SK-N-SH (cell line): ENCODE measurements around the gene ESPL1.

ENCODE experiments used
- CHD2 ChIP-seq: fragments of 150-350 bp; IDR thresholded peaks from 2 replicates; pipeline ENCODE4 v1.6.1; 2018; ENCODE audit warnings: low read length; ENCODE audit not compliant: partially characterized antibody
- FOXJ3 ChIP-seq: sonication (generic); formaldehyde crosslinking; IDR thresholded peaks from 2 replicates; pipeline ENCODE4 v1.5.1; 2020; ENCODE audit warnings: mild to moderate bottlenecking, missing genetic modification reagents
- FOXM1 ChIP-seq: IDR thresholded peaks from 2 replicates; pipeline ENCODE4 v1.4.0; 2012; ENCODE audit warnings: low read depth, mild to moderate bottlenecking
- POLR2AphosphoS5 ChIP-seq: IDR thresholded peaks from 2 replicates; pipeline ENCODE4 v1.6.1; 2012; ENCODE audit warnings: low read depth, low read length
- RFX5 ChIP-seq: IDR thresholded peaks from 2 replicates; pipeline ENCODE4 v1.6.1; 2012; ENCODE audit warnings: mild to moderate bottlenecking, improper control_type of control experiment, low read length
- RXRA ChIP-seq: IDR thresholded peaks from 2 replicates; pipeline ENCODE4 v1.4.0; 2012; ENCODE audit warnings: low read depth, mild to moderate bottlenecking, borderline replicate concordance
- SIN3A ChIP-seq: IDR thresholded peaks from 2 replicates; pipeline ENCODE4 v1.6.1; 2012; ENCODE audit warnings: low read depth, mild to moderate bottlenecking, low read length, moderate library complexity, borderline replicate concordance
- TCF12 ChIP-seq: IDR thresholded peaks from 2 replicates; pipeline ENCODE4 v1.4.0; 2012
- TF ChIP-seq, protein P1 (sequence below): fragments of 200-600 bp; sonication (generic); IDR thresholded peaks from 2 replicates; pipeline ENCODE4 v1.6.1; 2017; ENCODE audit warnings: antibody characterized with exemption, mild to moderate bottlenecking, moderate library complexity
- TF ChIP-seq, protein P2 (sequence below): IDR thresholded peaks from 2 replicates; pipeline ENCODE4 v1.6.1; 2012; ENCODE audit warnings: mild to moderate bottlenecking, low read depth, low read length, moderate library complexity

DNA sequence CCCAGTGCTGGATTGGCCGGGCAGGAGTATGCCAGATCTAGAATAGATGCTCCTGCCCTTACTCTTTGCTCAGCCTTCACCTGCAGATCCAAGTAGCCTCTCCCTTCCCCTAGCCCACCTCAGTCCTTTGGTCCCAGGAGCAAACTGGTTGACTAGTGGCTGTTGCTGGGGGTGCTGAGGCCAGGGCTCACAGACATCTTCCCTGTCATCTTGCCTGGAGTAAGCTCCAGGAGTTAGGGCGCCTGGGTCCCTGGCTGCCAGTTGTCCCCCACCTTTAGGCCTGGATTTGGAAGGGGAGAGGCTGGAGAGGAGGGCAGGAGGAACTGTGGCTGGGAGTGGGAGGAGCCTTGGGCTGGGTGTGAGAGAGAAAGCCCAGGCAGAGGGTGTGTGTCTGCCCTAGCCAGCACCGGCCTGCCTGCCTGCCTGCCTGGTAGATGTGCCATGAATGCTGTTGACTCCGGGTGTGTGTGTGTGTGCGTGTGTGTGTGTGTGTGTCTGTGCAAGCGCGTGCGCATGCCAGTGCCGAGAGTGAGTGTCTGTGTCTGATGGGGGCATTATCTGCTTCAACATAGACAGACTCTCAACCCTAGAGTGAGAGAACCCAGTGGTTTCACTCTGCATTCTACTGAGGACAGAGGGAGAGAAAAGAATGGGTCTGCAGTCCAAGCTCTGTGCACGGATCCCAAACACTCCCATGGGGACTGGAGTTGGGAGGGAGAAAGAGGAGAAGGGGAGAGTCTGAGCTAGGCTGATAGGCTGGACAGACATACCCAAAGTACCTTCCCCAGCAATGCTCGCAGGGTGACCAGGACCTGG is 35.2 kb upstream of the ESPL1 start:
- TF ChIP-seq, protein P1, sequence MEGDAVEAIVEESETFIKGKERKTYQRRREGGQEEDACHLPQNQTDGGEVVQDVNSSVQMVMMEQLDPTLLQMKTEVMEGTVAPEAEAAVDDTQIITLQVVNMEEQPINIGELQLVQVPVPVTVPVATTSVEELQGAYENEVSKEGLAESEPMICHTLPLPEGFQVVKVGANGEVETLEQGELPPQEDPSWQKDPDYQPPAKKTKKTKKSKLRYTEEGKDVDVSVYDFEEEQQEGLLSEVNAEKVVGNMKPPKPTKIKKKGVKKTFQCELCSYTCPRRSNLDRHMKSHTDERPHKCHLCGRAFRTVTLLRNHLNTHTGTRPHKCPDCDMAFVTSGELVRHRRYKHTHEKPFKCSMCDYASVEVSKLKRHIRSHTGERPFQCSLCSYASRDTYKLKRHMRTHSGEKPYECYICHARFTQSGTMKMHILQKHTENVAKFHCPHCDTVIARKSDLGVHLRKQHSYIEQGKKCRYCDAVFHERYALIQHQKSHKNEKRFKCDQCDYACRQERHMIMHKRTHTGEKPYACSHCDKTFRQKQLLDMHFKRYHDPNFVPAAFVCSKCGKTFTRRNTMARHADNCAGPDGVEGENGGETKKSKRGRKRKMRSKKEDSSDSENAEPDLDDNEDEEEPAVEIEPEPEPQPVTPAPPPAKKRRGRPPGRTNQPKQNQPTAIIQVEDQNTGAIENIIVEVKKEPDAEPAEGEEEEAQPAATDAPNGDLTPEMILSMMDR, result no peak
- TF ChIP-seq, protein P2, sequence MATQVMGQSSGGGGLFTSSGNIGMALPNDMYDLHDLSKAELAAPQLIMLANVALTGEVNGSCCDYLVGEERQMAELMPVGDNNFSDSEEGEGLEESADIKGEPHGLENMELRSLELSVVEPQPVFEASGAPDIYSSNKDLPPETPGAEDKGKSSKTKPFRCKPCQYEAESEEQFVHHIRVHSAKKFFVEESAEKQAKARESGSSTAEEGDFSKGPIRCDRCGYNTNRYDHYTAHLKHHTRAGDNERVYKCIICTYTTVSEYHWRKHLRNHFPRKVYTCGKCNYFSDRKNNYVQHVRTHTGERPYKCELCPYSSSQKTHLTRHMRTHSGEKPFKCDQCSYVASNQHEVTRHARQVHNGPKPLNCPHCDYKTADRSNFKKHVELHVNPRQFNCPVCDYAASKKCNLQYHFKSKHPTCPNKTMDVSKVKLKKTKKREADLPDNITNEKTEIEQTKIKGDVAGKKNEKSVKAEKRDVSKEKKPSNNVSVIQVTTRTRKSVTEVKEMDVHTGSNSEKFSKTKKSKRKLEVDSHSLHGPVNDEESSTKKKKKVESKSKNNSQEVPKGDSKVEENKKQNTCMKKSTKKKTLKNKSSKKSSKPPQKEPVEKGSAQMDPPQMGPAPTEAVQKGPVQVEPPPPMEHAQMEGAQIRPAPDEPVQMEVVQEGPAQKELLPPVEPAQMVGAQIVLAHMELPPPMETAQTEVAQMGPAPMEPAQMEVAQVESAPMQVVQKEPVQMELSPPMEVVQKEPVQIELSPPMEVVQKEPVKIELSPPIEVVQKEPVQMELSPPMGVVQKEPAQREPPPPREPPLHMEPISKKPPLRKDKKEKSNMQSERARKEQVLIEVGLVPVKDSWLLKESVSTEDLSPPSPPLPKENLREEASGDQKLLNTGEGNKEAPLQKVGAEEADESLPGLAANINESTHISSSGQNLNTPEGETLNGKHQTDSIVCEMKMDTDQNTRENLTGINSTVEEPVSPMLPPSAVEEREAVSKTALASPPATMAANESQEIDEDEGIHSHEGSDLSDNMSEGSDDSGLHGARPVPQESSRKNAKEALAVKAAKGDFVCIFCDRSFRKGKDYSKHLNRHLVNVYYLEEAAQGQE, result no peak
- TF ChIP-seq CHD2, result no peak
- TF ChIP-seq FOXM1, result no peak
- TF ChIP-seq FOXJ3, result no peak
- no peak for TF ChIP-seq POLR2AphosphoS5
- no peak for TF ChIP-seq RXRA
- TF ChIP-seq TCF12, result no peak
- TF ChIP-seq SIN3A, result no peak
- no peak for TF ChIP-seq RFX5
